ENCODE measurements around the gene PDLIM7. TPM values are rescaled to one million over a fixed set of nuclear protein-coding genes. Genes with fewer than 3 reads are reported as not detected.

The PDLIM7 gene
- total RNA-seq, 2 donors from 2014 or later, result 44.6 to 47.5 TPM

GRCh38 chr5:177449140-177450061 lies 48.0 kb downstream of the PDLIM7 start:
- ATAC-seq (no peak), DNase-seq (ENCODE audit: low spot score in 2 of 2) (no peak)
- no peaks in the 10 kb centered on the region for H3K9me3 Mint-ChIP-seq
- H3K27ac Mint-ChIP-seq, result peak overlapping the region in 1 of 2 donors; percentile 84
- no peaks in the 10 kb centered on the region for H3K36me3 Mint-ChIP-seq

GRCh38 chr5:177448244-177448950 lies 49.0 kb downstream of the PDLIM7 start:
- DNase-seq (ENCODE audit: low spot score in 2 of 2) (no peak), ATAC-seq (no peak)
- H3K9me3 Mint-ChIP-seq, result no peaks in the 10 kb centered on the region
- H3K36me3 Mint-ChIP-seq, result no peaks in the 10 kb centered on the region
- peak overlapping the region; percentile 84 to 95 for H3K27ac Mint-ChIP-seq

GRCh38 chr5:177447611-177448243 lies 49.7 kb downstream of the PDLIM7 start:
- ATAC-seq (peak; percentile 1 to 36), DNase-seq (ENCODE audit: low spot score in 2 of 2) (no peak)
- no peaks in the 10 kb centered on the region for H3K36me3 Mint-ChIP-seq
- no peaks in the 10 kb centered on the region for H3K9me3 Mint-ChIP-seq
- peak overlapping the region; percentile 36 to 84 for H3K27ac Mint-ChIP-seq

GRCh38 chr5:177447066-177447610 lies 50.3 kb downstream of the PDLIM7 start:
- no peaks in the 10 kb centered on the region for H3K9me3 Mint-ChIP-seq
- DNase-seq (ENCODE audit: low spot score in 2 of 2), result peak in 1 of 2 donors; percentile 67
- peak; percentile 21 to 45 for ATAC-seq
- no peaks in the 10 kb centered on the region for H3K36me3 Mint-ChIP-seq
- no peak overlapping the region for H3K27ac Mint-ChIP-seq

GRCh38 chr5:177446200-177447065 lies 51.0 kb downstream of the PDLIM7 start, which contains the start of gene PRR7:
Gene PRR7, plus strand, starts transcription at chr5:177446814. Its CDS starts 8,254 bp downstream, at chr5:177455068.
- Mint-ChIP-seq H3K9me3 (no peaks in the 10 kb centered on the region), H3K36me3 (no peaks in the 10 kb centered on the region), H3K27ac (peak within 1 kb of the TSS; percentile 67 to 84)
- peak; percentile 41 to 65 for ATAC-seq
- peak in 1 of 2 donors; percentile 71 for DNase-seq (ENCODE audit: low spot score in 2 of 2)

GRCh38 chr5:177445917-177446199 lies 51.5 kb downstream of the PDLIM7 start:
- DNase-seq (ENCODE audit: low spot score in 2 of 2) (no peak), ATAC-seq (no peak)
- no peaks in the 10 kb centered on the region for H3K9me3 Mint-ChIP-seq
- peak overlapping the region; percentile 67 to 73 for H3K27ac Mint-ChIP-seq
- no peaks in the 10 kb centered on the region for H3K36me3 Mint-ChIP-seq

GRCh38 chr5:177445052-177445916 lies 52.1 kb downstream of the PDLIM7 start:
- DNase-seq (ENCODE audit: low spot score in 2 of 2), result peak in 1 of 2 donors; percentile 54
- no peak for ATAC-seq
- Mint-ChIP-seq H3K27ac (peak overlapping the region; percentile 73 to 77), H3K9me3 (no peaks in the 10 kb centered on the region), H3K36me3 (peaks cover 0 to 1% of the 10 kb centered on the region in 2 donors)

GRCh38 chr5:177444106-177445051 lies 53.0 kb downstream of the PDLIM7 start:
- Mint-ChIP-seq H3K27ac (peak overlapping the region; percentile 73 to 77), H3K9me3 (no peaks in the 10 kb centered on the region), H3K36me3 (peaks cover 5 to 10% of the 10 kb centered on the region in 2 donors)
- ATAC-seq (no peak), DNase-seq (ENCODE audit: low spot score in 2 of 2) (peak in 1 of 2 donors; percentile 54)

GRCh38 chr5:177443144-177443983 lies 54.0 kb downstream of the PDLIM7 start:
- ATAC-seq (no peak), DNase-seq (ENCODE audit: low spot score in 2 of 2) (peak in 1 of 2 donors; percentile 52)
- Mint-ChIP-seq H3K9me3 (no peaks in the 10 kb centered on the region), H3K27ac (peak overlapping the region in 1 of 2 donors; percentile 73), H3K36me3 (peaks cover 7 to 14% of the 10 kb centered on the region in 2 donors)

- Mint-ChIP-seq H3K36me3 (peaks cover 16 to 20% of the 10 kb centered on the region in 2 donors), H3K9me3 (no peaks in the 10 kb centered on the region), H3K27ac (peak overlapping the region; percentile 63 to 86)
- DNase-seq (ENCODE audit: low spot score in 2 of 2) (peak in 1 of 2 donors; percentile 56), ATAC-seq (no peak)
Observed at GRCh38 chr5:177442066-177442826, 55.2 kb downstream of the PDLIM7 start.

- H3K27ac Mint-ChIP-seq, result peak overlapping the region; percentile 77 to 86
- ATAC-seq (no peak), DNase-seq (ENCODE audit: low spot score in 2 of 2) (no peak)
- H3K36me3 Mint-ChIP-seq, result peaks cover 22 to 26% of the 10 kb centered on the region in 2 donors
- no peaks in the 10 kb centered on the region for H3K9me3 Mint-ChIP-seq
Observed at GRCh38 chr5:177440990-177441780, 56.2 kb downstream of the PDLIM7 start.

Measured in activated naive CD4-positive, alpha-beta T cell treated with anti-CD3 and anti-CD28 coated beads, Interleukin-2, amount 50 U/mL, for 72 hours (primary cell).